GM19328 (cell line): ENCODE data around the gene LAMC2.

Experiments
- ATAC-seq: cut with Tn5 transposase; IDR thresholded peaks from one replicate; pipeline ENCODE4 v1.9.1; 2021; ENCODE audit warnings: mild to moderate bottlenecking, moderate library complexity; ENCODE audit not compliant: unreplicated experiment

The LAMC2 gene

DNA sequence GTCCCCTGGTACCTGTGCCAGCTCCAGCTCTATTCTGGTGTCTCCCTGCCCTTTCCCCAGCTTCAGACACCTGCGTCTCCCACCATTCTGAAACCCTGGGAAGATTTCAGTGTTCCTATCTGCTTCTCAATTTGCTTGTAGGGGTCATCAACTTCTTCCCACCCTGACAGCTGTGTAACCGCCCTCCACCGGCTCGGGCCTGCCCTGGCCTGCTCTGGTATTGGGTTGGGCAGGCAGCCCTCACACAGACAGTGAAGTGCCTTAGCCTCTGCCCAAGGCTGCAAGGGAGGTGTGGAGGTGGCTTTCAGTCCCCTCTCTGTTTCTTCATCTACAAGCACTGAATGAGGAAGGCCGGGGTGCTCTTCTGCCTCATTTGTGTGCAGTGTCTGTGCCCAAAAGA is 97.2 kb downstream of the LAMC2 start:
- ATAC-seq: no peak

- ATAC-seq: no peak
Observed at GRCh38 chr1:183284086-183284485, 98.0 kb downstream of the LAMC2 start.

DNA sequence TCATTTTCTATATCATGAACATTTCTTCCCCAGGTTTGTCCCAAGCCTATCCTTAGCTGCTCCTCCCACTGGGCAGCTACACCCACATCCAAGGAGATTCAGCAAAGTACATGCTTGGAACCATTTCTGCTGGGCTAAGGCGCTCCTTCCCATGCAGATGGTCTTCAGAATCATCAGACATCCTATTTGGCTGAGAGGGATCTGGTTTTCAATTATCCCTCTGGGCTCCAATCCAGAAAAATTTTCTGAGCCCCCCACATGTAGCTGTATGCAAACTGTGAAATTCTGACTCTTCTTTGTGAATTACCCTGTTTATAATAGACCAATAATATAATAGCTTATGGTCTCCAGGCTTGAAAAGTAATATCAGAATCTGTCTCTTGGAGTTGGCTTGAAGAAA is 99.2 kb downstream of the LAMC2 start:
- no peak for ATAC-seq

DNA sequence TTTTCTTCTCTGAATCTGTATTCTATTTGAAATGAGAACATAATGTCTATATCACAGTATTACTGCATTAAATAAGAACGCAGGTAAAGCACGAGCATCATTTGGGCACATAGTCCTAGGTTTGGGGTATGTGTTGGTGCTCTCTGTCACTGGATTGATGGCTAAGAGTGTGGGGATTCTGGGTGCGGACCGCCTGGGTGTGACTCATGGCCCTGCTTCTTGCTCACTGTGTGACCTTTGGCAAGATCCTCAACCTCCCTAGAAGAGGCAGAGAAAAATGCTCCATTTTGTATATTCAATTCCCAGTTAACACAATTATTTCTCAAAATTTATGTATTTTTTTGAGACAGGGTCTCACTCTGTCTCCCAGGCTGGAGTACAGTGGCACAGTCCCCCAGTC is 99.7 kb downstream of the LAMC2 start:
- ATAC-seq: no peak

DNA sequence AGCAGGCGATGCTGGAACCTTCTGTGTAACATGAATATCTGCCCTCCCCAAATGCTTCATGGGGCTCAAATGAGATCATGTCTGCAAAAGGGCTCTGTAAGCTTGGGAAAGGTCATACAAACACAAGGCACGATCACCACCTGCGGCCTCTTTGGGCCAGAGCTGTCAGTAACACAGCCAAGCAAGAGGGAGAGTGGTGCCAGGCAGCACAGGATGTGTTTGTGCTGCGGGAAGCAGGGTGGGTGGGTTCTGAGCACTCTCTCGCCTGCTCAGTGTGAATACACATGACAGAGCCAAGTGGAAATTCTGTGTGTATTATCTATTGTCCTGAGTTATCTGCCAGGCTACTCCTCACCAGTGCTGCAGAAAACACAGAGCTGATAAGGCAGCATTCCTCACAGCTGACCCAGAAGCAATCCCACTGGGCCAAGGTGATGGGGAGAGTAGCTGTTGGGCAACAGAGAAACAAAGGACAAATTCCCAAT is 101.2 kb downstream of the LAMC2 start:
- ATAC-seq: no peak

- ATAC-seq: no peak
Observed at GRCh38 chr1:183288583-183288982, 102.5 kb downstream of the LAMC2 start.

GRCh38 chr1:183289051-183289496 is 103.0 kb downstream of the LAMC2 start:
- ATAC-seq: no peak

- ATAC-seq: no peak
Observed at GRCh38 chr1:183290628-183291027, 104.6 kb downstream of the LAMC2 start.

- ATAC-seq: no peak
Observed at GRCh38 chr1:183291216-183291762, 105.2 kb downstream of the LAMC2 start.

DNA sequence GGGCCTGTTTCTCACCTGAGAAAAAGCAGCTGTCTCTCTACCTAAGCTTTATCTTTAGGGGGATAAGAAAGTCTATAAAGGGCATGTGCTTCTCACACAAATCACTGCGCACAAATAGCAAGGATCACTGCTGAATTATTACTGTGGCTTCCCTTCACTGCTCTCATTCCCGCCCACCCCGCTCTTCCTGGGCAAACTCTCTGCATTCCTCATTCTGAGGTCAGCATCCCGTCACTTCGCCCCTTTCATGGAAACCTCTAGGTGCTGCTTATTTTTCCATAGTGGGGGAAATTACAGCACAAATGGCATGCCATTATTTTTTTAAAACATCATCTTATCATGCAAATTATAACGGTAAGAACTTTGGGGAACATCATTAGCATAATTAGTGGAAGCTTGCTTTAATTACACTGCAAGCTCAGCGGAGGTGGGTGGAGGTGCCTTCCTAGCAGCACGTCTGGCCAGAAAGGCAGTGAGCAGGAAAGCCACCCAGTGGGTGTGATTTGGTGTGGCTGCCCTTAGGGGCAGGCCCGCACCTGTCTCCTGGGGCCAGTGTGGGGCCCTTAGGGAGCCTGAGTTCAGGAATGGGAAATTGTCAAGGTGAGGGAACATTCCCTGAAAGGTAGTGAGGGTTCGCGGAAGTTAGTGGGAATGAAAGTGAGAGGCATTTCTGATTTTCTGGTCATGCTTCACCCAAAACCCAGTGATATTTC is 105.9 kb downstream of the LAMC2 start:
- ATAC-seq: no peak

DNA sequence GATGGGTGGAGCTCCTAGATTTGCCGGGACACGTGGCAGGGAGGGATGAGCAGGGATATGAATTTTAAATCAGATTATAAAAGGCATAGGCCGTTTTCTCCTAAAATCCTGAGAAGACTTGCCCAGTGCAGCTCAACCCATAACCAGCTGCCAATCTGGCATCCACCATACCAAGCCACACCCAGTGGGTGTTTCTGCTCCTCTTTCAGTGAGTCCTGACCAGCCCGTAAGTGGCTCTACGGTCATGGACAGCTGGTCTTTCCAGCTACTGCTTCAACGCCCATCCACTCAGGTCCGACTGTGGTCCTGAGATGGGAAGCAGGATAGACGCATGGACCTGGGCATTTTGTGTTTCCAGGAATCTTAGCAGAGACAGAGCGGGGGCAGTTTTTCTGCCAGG is 107.2 kb downstream of the LAMC2 start:
- no peak for ATAC-seq

DNA sequence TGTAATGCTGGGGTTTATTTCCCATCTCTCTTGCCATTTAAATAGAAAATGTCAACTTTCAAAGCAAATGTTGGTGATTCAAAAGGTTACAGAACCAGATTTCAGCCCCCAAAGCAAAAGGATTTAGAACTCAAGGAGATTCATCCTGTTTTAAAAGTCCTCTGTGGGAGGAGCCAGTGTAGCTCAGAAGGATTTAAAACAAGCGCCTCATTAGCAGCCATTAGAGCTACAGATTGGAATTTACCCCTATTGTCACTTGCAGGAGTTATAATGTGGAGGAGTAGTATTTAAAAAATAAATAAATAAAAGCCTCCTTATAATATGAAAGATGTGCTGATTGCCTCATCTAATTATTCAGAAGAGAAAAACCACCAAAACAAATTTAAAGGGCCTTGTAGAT is 107.8 kb downstream of the LAMC2 start:
- ATAC-seq: no peak
